Spleen (tissue), 11 donors: ENCODE data around the gene FKBP11. TPM values are rescaled to one million over a fixed set of nuclear protein-coding genes. Genes with fewer than 3 reads are reported as not detected.
A peak's percentile ranks its signal among the peaks of the same experiment; 100 is the strongest.

Source experiments
- DNase-seq: peaks from one replicate; pipeline ENCODE4 v3.0.0-alpha.2; 2020
- H3K27ac ChIP-seq, 8 donors: fragments of 200-600 bp; sonication (generic) in 7 of 8; 1 replicate in 4 of 8; 2 replicates in 4 of 8; pipeline versions ENCODE4 v1.5.0 to v1.8.0; 2016 to 2021; ENCODE audit warnings: inconsistent platforms in 4 of 8, mild to moderate bottlenecking in 4 of 8, moderate library complexity in 1 of 8
- H3K27me3 ChIP-seq, 7 donors: fragments of 200-600 bp; sonication (generic) in 6 of 7; replicated peaks in 1 of 7; 1 replicate in 4 of 7; 2 replicates in 3 of 7; pipeline versions ENCODE4 v1.5.0 to v1.8.0; 2016 to 2021; ENCODE audit warnings: inconsistent platforms in 3 of 7, mild to moderate bottlenecking in 1 of 7
- H3K36me3 ChIP-seq, 6 donors: fragments of 200-600 bp; sonication (generic) in 5 of 6; 1 replicate in 4 of 6; 2 replicates in 2 of 6; pipeline versions ENCODE4 v1.5.0 to v1.8.0; 2016 to 2021; ENCODE audit warnings: inconsistent platforms in 2 of 6
- H3K4me1 ChIP-seq, 6 donors: fragments of 200-600 bp; sonication (generic) in 5 of 6; 1 replicate in 3 of 6; 2 replicates in 3 of 6; pipeline versions ENCODE4 v1.5.0 to v1.8.0; 2016 to 2021; ENCODE audit warnings: inconsistent platforms in 3 of 6
- H3K4me3 ChIP-seq, 8 donors: fragments of 200-600 bp; sonication (generic) in 7 of 8; 1 replicate in 4 of 8; 2 replicates in 4 of 8; pipeline versions ENCODE4 v1.5.0 to v1.8.0; 2016 to 2021; ENCODE audit warnings: inconsistent platforms in 4 of 8, mild to moderate bottlenecking in 4 of 8, moderate library complexity in 2 of 8
- H3K9me3 ChIP-seq, 8 donors: fragments of 200-600 bp; sonication (generic) in 7 of 8; 1 replicate in 4 of 8; 2 replicates in 4 of 8; pipeline versions ENCODE4 v1.5.0 to v1.8.0; 2016 to 2021; ENCODE audit warnings: inconsistent platforms in 4 of 8
- POLR2A ChIP-seq, 3 donors: fragments of 450-650 bp; IDR thresholded peaks; one replicate each; pipeline ENCODE4 v1.5.1; 2017; ENCODE audit warnings: antibody characterized with exemption in 3 of 3, mild to moderate bottlenecking in 1 of 3
- POLR2AphosphoS5 ChIP-seq, 3 donors: sonication (generic); formaldehyde crosslinking; IDR thresholded peaks; one replicate each; pipeline ENCODE4 v1.5.1; 2017; ENCODE audit warnings: antibody characterized with exemption in 3 of 3
- WGBS, 5 donors: extraction: QIAGEN DNeasy Blood & Tissue Kit in 3 of 5; methylation state at CpG; one replicate each; pipeline versions ENCODE4 v1.1.5 to v1.1.7; 2013 to 2018; 5-methylcytosine and 5-hydroxymethylcytosine counted together
- intact Hi-C: fragments of 100-400 bp; cut with DNase I; formaldehyde crosslinking; loops from one replicate; pipeline ENCODE4 v1.15.0; 2023; ENCODE audit warnings: low total_unique reads
- polyA plus RNA-seq, 3 donors: library from polyadenylated mRNA; stranded (reverse); fragments of 200-250 nt; gene quantifications; one replicate each; pipeline ENCODE4 v1.2.1, GENCODE V29; 2013
- total RNA-seq, 7 donors: library from RNA; depleted of rRNA in 3 of 7; stranded (reverse); fragments of >200 nt in 3 of 7; fragmentation: NEBNext Ultra II Directional in 4 of 7; extraction: Animal tissue kit (Norgen Biotek cat#: 25700) in 4 of 7; gene quantifications; one replicate each; pipeline versions ENCODE4 v1.1.0 to v1.2.1, GENCODE V29; 2016 to 2021
- TF ChIP-seq, protein P1 (sequence below), 11 experiments: fragments of 200-600 bp in 7 of 11; fragments of 450-650 bp in 4 of 11; sonication (generic) in 4 of 11; IDR thresholded peaks in 8 of 11; conservative IDR thresholded peaks in 3 of 11; 1 replicate in 7 of 11; 2 replicates in 4 of 11; pipeline versions ENCODE4 v1.4.0 to v1.8.0; 2016 to 2021; ENCODE audit warnings: antibody characterized with exemption in 11 of 11, inconsistent platforms in 4 of 11, mild to moderate bottlenecking in 1 of 11
- donor health status: healthy with polysubstance abuse.
- donor health status: DM: no; HTN: no; CAD: no; lungs with moderate emphysema.
- donor health status: DM: no; HTN: no; CAD: no.
- donor health status: Bipolar disorder and iron deficiency.
- donor health status: healthy.
- donor health status: DM: no; HTN: no; CAD: no.
- donor health status: DM: yes; HTN: yes; CAD: no.

FKBP11 gene
- total and polyA plus RNA-seq, 10 donors: 27.8 to 73.8 (median 42.7) TPM

DNA sequence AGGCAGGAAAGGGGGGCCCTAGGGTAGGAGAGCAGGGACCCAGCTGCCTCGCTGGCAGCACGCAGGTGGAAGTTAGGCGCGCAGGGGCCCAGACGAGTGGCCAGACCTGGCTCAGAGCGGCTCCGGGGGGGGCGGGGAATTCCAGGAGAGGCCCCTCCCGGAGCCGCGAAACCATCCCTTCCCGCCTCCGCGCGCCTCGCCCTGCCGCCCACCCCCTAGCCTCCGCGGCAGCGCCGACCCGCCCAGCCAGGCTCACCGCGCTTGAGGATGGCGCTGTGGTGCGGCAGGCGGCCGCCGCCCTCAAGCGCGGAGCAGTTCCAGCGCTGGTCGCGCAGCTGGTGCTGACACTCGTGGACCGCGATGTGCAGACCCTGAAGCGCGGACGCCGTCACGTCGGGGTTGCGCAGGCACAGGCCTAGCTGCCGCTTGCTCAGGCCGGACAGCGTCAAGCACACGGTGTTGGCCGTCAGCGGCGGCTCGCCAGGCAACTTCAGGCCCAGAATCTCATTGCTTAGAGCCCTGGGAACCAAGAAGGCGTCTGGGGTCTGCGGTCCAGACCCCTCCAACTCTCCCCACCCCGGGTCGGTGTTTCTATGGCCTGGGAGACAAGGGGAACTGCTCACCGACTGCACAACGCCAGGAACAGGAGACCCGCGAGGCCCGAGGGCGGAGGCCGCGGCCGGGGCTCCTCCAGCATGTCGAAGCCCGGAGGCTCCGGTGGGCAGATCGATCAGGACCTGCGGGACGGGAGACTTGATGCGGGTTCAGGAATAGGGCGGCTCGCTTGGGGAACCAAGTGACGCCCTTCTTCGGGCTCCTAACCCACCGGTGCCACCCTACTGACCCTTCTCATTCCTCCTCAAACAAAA is 44.8 kb upstream of the FKBP11 start:
- Histone ChIP-seq H3K36me3 (no peaks in the 10 kb centered on the region), H3K27ac (no peak overlapping the region), H3K27me3 (peaks cover 9 to 62% (median 54%) of the 10 kb centered on the region in 7 donors), H3K4me1 (peaks cover 9 to 56% (median 38%) of the 10 kb centered on the region in 6 donors), H3K4me3 (peak overlapping the region in 6 of 8 donors; percentile 9 to 55 (median 18)), H3K9me3 (no peaks in the 10 kb centered on the region)
- intact Hi-C loops: no loop called here
- no peak for TF ChIP-seq POLR2A (IDR thresholded peaks at IDR 0.05)
- peak in 1 of 3 donors; percentile 38 for TF ChIP-seq POLR2AphosphoS5 (IDR thresholded peaks at IDR 0.05)
- WGBS, 5 donors: 5 to 13% (median 8%) methylated on average over 39 to 77 of the region's 77 CpGs
- DNase-seq: no peak

DNA sequence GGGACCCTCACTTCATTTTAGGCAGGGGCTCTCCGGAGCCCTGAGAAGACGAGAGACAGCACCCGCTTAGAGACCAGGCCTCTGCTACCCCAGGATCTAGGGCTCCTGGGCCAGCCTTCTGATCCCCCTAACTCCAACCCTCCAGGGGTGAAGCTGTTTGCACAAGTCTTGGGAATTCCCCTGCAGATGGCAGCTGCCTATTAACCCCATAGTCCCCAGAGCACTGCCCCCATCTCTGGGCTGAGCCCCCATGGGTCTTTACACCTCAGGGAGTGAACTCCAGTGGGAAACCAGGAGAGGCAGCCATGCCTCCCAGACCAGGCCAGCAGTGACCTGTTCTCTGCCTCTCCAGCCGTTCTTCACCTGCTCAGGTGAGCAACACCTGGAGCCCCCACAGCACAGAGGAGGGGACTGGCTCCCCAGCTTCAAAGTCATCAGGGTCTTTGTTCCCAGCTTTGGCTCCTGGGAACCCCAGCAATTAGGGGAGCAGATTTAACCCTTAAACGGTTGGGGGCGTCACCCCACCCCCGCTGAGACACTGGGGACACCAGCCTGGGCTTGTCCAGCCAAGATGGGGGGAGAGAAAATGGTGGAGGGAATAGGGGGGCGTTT is 44.0 kb upstream of the FKBP11 start:
- no peaks in the 10 kb centered on the region for H3K36me3 ChIP-seq
- intact Hi-C loops: no loop called here
- peak overlapping the region in 2 of 8 donors; percentile 16 to 55 for H3K4me3 ChIP-seq
- no peak for TF ChIP-seq POLR2A (IDR thresholded peaks at IDR 0.05)
- no peak for TF ChIP-seq POLR2AphosphoS5 (IDR thresholded peaks at IDR 0.05)
- TF ChIP-seq, protein P1, sequence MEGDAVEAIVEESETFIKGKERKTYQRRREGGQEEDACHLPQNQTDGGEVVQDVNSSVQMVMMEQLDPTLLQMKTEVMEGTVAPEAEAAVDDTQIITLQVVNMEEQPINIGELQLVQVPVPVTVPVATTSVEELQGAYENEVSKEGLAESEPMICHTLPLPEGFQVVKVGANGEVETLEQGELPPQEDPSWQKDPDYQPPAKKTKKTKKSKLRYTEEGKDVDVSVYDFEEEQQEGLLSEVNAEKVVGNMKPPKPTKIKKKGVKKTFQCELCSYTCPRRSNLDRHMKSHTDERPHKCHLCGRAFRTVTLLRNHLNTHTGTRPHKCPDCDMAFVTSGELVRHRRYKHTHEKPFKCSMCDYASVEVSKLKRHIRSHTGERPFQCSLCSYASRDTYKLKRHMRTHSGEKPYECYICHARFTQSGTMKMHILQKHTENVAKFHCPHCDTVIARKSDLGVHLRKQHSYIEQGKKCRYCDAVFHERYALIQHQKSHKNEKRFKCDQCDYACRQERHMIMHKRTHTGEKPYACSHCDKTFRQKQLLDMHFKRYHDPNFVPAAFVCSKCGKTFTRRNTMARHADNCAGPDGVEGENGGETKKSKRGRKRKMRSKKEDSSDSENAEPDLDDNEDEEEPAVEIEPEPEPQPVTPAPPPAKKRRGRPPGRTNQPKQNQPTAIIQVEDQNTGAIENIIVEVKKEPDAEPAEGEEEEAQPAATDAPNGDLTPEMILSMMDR (IDR thresholded peaks at IDR 0.05 in 8 of 11, conservative IDR thresholded peaks at IDR 0.05 in 3 of 11): no peak
- WGBS, 5 donors: 60 to 69% (median 65%) methylated on average over 7 to 8 of the region's 8 CpGs
- H3K27ac ChIP-seq: no peak overlapping the region
- H3K4me1 ChIP-seq: peaks cover 9 to 56% (median 38%) of the 10 kb centered on the region in 6 donors
- no peak for DNase-seq
- H3K9me3 ChIP-seq: no peaks in the 10 kb centered on the region
- H3K27me3 ChIP-seq: peaks cover 9 to 55% (median 51%) of the 10 kb centered on the region in 7 donors

DNA sequence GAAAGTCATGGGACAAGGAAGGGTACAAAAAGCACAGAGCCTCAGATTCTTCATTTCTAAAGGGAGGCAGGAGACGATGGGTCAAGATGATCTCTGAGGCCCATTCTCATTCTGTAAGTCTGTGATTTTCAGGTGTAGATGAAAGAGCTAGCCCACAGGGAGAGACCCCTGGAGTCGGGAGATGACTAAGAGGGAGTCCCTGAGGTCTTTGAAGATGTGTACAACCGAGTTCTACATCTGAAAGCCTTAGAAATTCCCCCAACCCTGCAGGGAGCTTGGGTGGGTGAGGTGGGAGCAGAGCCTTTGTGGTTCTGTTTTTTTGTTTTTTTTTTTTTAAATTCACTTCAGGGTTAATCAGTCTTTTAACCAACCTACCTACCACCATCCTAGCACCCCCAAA is 43.2 kb upstream of the FKBP11 start:
- WGBS, 5 donors: 65 to 88% (median 73%) methylated on average over 3 of the region's 3 CpGs
- intact Hi-C loops: no loop called here
- Histone ChIP-seq H3K27me3 (peaks cover 9 to 47% (median 43%) of the 10 kb centered on the region in 7 donors), H3K4me3 (no peak overlapping the region), H3K27ac (no peak overlapping the region), H3K9me3 (no peaks in the 10 kb centered on the region), H3K4me1 (peaks cover 9 to 48% (median 32%) of the 10 kb centered on the region in 6 donors), H3K36me3 (no peaks in the 10 kb centered on the region)
- TF ChIP-seq, protein P1 (IDR thresholded peaks at IDR 0.05 in 8 of 11, conservative IDR thresholded peaks at IDR 0.05 in 3 of 11): no peak
- TF ChIP-seq POLR2A (IDR thresholded peaks at IDR 0.05) (no peak), POLR2AphosphoS5 (IDR thresholded peaks at IDR 0.05) (no peak)
- DNase-seq: no peak

DNA sequence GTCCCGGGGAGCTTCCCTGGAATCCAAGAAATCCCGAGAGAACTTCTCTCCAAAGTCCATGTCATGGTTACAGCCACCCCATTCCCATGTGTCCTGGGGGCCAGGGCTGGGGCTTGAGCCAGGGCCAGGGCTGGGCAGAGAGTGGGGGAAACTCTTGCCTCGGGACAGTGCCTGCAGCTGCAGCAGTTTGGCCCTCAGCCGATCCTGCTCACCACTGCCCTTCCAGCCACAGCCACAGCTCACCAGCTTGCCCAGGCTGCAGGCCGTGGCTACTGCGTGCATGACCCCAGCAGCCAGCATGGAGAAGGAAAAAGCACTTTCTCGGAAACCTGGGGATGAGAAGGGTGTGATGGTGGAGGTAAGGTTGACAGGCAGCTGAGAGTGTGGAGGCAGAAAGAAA is 42.7 kb upstream of the FKBP11 start:
- no peaks in the 10 kb centered on the region for H3K36me3 ChIP-seq
- TF ChIP-seq POLR2A (IDR thresholded peaks at IDR 0.05): no peak
- TF ChIP-seq, protein P1 (IDR thresholded peaks at IDR 0.05 in 8 of 11, conservative IDR thresholded peaks at IDR 0.05 in 3 of 11): no peak
- TF ChIP-seq POLR2AphosphoS5 (IDR thresholded peaks at IDR 0.05): no peak
- H3K27ac ChIP-seq: no peak overlapping the region
- no peak overlapping the region for H3K4me3 ChIP-seq
- H3K27me3 ChIP-seq: peaks cover 9 to 42% (median 39%) of the 10 kb centered on the region in 7 donors
- peaks cover 9 to 45% (median 31%) of the 10 kb centered on the region in 6 donors for H3K4me1 ChIP-seq
- no peak for DNase-seq
- H3K9me3 ChIP-seq: no peaks in the 10 kb centered on the region
- WGBS, 5 donors: 83 to 95% (median 88%) methylated on average over 6 to 7 of the region's 7 CpGs
- intact Hi-C loops: no loop called here
